CD14-positive monocyte (primary cell): ENCODE measurements around the gene C19orf85. TPM values are rescaled to one million over a fixed set of nuclear protein-coding genes. Genes with fewer than 3 reads are reported as not detected.
A peak's percentile ranks its signal among the peaks of the same experiment; 100 is the strongest.

Experiments
- DNase-seq, 3 donors: peaks; one replicate each; pipeline ENCODE4 v3.0.0-alpha.2; 2011 to 2022
- H2AFZ ChIP-seq: 2 replicates; pipeline ENCODE4 v1.6.0; 2012; ENCODE audit warnings: mild to moderate bottlenecking, low read depth, low read length, inconsistent platforms; ENCODE audit not compliant: insufficient read depth, poor library complexity, severe bottlenecking
- H3K27ac ChIP-seq, 2 donors: 1 replicate in 1 of 2; 2 replicates in 1 of 2; pipeline ENCODE4 v1.5.1; 2012 to 2013; ENCODE audit warnings: low read length in 2 of 2, control low read depth in 1 of 2, inconsistent platforms in 1 of 2, low read depth in 1 of 2, mild to moderate bottlenecking in 1 of 2
- H3K27me3 ChIP-seq, 2 donors: one replicate each; pipeline versions ENCODE4 v1.6.0 to v1.6.1; 2011 to 2013; ENCODE audit warnings: low read length in 2 of 2; ENCODE audit not compliant: control insufficient read depth in 2 of 2, insufficient read depth in 2 of 2
- H3K36me3 ChIP-seq, 2 donors: replicated peaks in 1 of 2; 1 replicate in 1 of 2; 2 replicates in 1 of 2; pipeline versions ENCODE4 v1.5.1 to v1.6.1; 2012 to 2013; ENCODE audit warnings: low read length in 2 of 2, control low read depth in 1 of 2, inconsistent platforms in 1 of 2, mild to moderate bottlenecking in 1 of 2; ENCODE audit not compliant: insufficient read depth in 2 of 2, control insufficient read depth in 1 of 2
- H3K4me1 ChIP-seq, 2 donors: 1 replicate in 1 of 2; 2 replicates in 1 of 2; pipeline versions ENCODE4 v1.5.1 to v1.6.1; 2012 to 2013; ENCODE audit warnings: low read length in 2 of 2, control low read depth in 1 of 2, inconsistent platforms in 1 of 2, mild to moderate bottlenecking in 1 of 2, moderate library complexity in 1 of 2; ENCODE audit not compliant: insufficient read depth in 2 of 2, control insufficient read depth in 1 of 2
- H3K4me2 ChIP-seq: replicated peaks from 2 replicates; pipeline ENCODE3; 2012; ENCODE audit warnings: low read length, moderate library complexity, mild to moderate bottlenecking; ENCODE audit not compliant: poor library complexity, severe bottlenecking; ENCODE audit errors: extremely low read depth
- H3K4me3 ChIP-seq, 3 experiments: fragments of 200-600 bp in 1 of 3; sonication (generic) in 1 of 3; replicated peaks in 1 of 3; 1 replicate in 2 of 3; 2 replicates in 1 of 3; pipeline ENCODE4 v1.5.1; 2011 to 2013; ENCODE audit warnings: low read length in 3 of 3, mild to moderate bottlenecking in 3 of 3, control low read depth in 2 of 3, low read depth in 2 of 3, inconsistent platforms in 1 of 3, moderate library complexity in 1 of 3
- H3K79me2 ChIP-seq: 2 replicates; pipeline ENCODE4 v1.6.0; 2012; ENCODE audit warnings: mild to moderate bottlenecking, control low read depth, inconsistent platforms, low read length, moderate library complexity; ENCODE audit not compliant: insufficient read depth
- H3K9ac ChIP-seq: 2 replicates; pipeline ENCODE4 v1.6.0; 2017; ENCODE audit warnings: low read length, mild to moderate bottlenecking; ENCODE audit not compliant: insufficient read depth, poor library complexity, severe bottlenecking
- H3K9me3 ChIP-seq, 2 donors: replicated peaks in 1 of 2; 1 replicate in 1 of 2; 2 replicates in 1 of 2; pipeline versions ENCODE4 v1.5.1 to v1.6.1; 2012 to 2013; ENCODE audit warnings: low read length in 2 of 2, control low read depth in 1 of 2; ENCODE audit not compliant: control insufficient read depth in 1 of 2, insufficient read depth in 1 of 2
- H4K20me1 ChIP-seq: 2 replicates; pipeline ENCODE4 v1.6.0; 2012; ENCODE audit warnings: mild to moderate bottlenecking, low read length, control low read depth, moderate library complexity; ENCODE audit not compliant: insufficient read depth
- H3K27ac Mint-ChIP-seq, 7 donors: one replicate each; pipeline ENCODE4 v1.8.0; 2020; ENCODE audit warnings: mild to moderate bottlenecking in 7 of 7, mixed read lengths in 7 of 7, moderate library complexity in 6 of 7, inconsistent platforms in 2 of 7
- H3K27me3 Mint-ChIP-seq, 3 donors: one replicate each; pipeline ENCODE4 v1.8.0; 2021 to 2022; ENCODE audit warnings: low read depth in 3 of 3, mild to moderate bottlenecking in 3 of 3, mixed read lengths in 3 of 3, moderate library complexity in 3 of 3, inconsistent platforms in 1 of 3
- H3K36me3 Mint-ChIP-seq, 2 donors: one replicate each; pipeline ENCODE4 v1.8.0; 2020; ENCODE audit warnings: mixed read lengths in 2 of 2, inconsistent platforms in 1 of 2, mild to moderate bottlenecking in 1 of 2
- H3K4me1 Mint-ChIP-seq: one replicate; pipeline ENCODE4 v1.8.0; 2020; ENCODE audit warnings: mild to moderate bottlenecking, mixed read lengths
- H3K4me3 Mint-ChIP-seq, 2 donors: one replicate each; pipeline ENCODE4 v1.8.0; 2020; ENCODE audit warnings: mild to moderate bottlenecking in 2 of 2, mixed read lengths in 2 of 2, moderate library complexity in 1 of 2
- H3K9me3 Mint-ChIP-seq, 7 donors: one replicate each; pipeline ENCODE4 v1.8.0; 2020 to 2022; ENCODE audit warnings: mixed read lengths in 7 of 7, mild to moderate bottlenecking in 6 of 7, moderate library complexity in 6 of 7, inconsistent platforms in 2 of 7
- CTCF ChIP-seq: fragments of 200-600 bp; IDR thresholded peaks from one replicate; pipeline ENCODE4 v1.8.0; 2022; ENCODE audit warnings: antibody characterized with exemption, mild to moderate bottlenecking
- WGBS: methylation state at CpG from one replicate; pipeline ENCODE4 v1.1.5; 2013; ENCODE audit warnings: missing lambda C conversion rate; ENCODE audit not compliant: insufficient coverage; 5-methylcytosine and 5-hydroxymethylcytosine counted together
- intact Hi-C, 2 donors: fragments of 100-400 bp; cut with micrococcal nuclease; formaldehyde crosslinking; loops; one replicate each; pipeline versions ENCODE4 v1.15.0 to v1.15.1; 2023
- polyA plus RNA-seq, 3 donors: library from polyadenylated mRNA; depleted of rRNA in 1 of 3; unstranded in 2 of 3; stranded (reverse) in 1 of 3; fragments of 300-500 nt in 2 of 3; fragments of >200 nt in 1 of 3; fragmentation: Illumina TruSeq in 2 of 3; gene quantifications; 1 replicate in 2 of 3; 2 replicates in 1 of 3; pipeline ENCODE4 v1.2.3, GENCODE V29; 2012 to 2021

The C19orf85 gene
- polyA plus RNA-seq, 3 donors, result not detected

- DNase-seq, result peak; percentile 91 to 93 (median 92)
- H3K27ac ChIP-seq, result peak overlapping the region; percentile 28 to 48
- whole genome bisulfite sequencing, result 9% methylated on average over 59 of the region's 64 CpGs
- peak overlapping the region; percentile 88 for H2AFZ ChIP-seq
- H4K20me1 ChIP-seq, result no peaks in the 10 kb centered on the region
- H3K4me1 ChIP-seq, result peaks cover 5 to 11% of the 10 kb centered on the region in 2 donors
- Mint-ChIP-seq H3K9me3 (peaks cover 0 to 16% (median 9%) of the 10 kb centered on the region in 7 donors), H3K36me3 (peaks cover 0 to 2% of the 10 kb centered on the region in 2 donors), H3K27ac (peak overlapping the region; percentile 2 to 89 (median 80)), H3K27me3 (peaks cover 5 to 14% (median 11%) of the 10 kb centered on the region in 3 donors), H3K4me3 (peak overlapping the region; percentile 80 to 90), H3K4me1 (peaks cover 9% of the 10 kb centered on the region)
- peak; percentile 100 for TF ChIP-seq CTCF
- intact Hi-C loops, result loop anchor here (5.0 kb wide), 2 partner anchors 36 to 361 kb away; no protein-coding TSS in a partner anchor
- no peaks in the 10 kb centered on the region for H3K79me2 ChIP-seq
- H3K9ac ChIP-seq, result no peak overlapping the region
- no peaks in the 10 kb centered on the region for H3K36me3 ChIP-seq
- H3K4me3 ChIP-seq, result peak overlapping the region; percentile 24 to 77 (median 51)
- no peaks in the 10 kb centered on the region for H3K9me3 ChIP-seq
- peak overlapping the region; percentile 84 for H3K4me2 ChIP-seq
- peaks cover 0 to 3% of the 10 kb centered on the region in 2 donors for H3K27me3 ChIP-seq
Observed at GRCh38 chr19:55503502-55504251, 39.1 kb upstream of the C19orf85 start.

GRCh38 chr19:55503157-55503501 lies 38.6 kb upstream of the C19orf85 start:
- Histone ChIP-seq H3K36me3 (no peaks in the 10 kb centered on the region), H4K20me1 (no peaks in the 10 kb centered on the region), H3K4me3 (peak overlapping the region in 1 of 3 experiments; percentile 77), H3K79me2 (no peaks in the 10 kb centered on the region), H3K4me2 (peak overlapping the region; percentile 84), H3K9me3 (no peaks in the 10 kb centered on the region), H3K4me1 (peaks cover 5 to 11% of the 10 kb centered on the region in 2 donors), H3K27me3 (peaks cover 0 to 3% of the 10 kb centered on the region in 2 donors), H3K9ac (no peak overlapping the region), H2AFZ (peak overlapping the region; percentile 88), H3K27ac (no peak overlapping the region)
- intact Hi-C loops, result loop anchor here (5.0 kb wide), 2 partner anchors 36 to 361 kb away; no protein-coding TSS in a partner anchor
- Mint-ChIP-seq H3K9me3 (peaks cover 0 to 16% (median 9%) of the 10 kb centered on the region in 7 donors), H3K4me3 (peak overlapping the region; percentile 80 to 90), H3K27ac (no peak overlapping the region), H3K4me1 (peaks cover 9% of the 10 kb centered on the region), H3K27me3 (peaks cover 5 to 14% (median 11%) of the 10 kb centered on the region in 3 donors), H3K36me3 (peaks cover 0 to 2% of the 10 kb centered on the region in 2 donors)
- no peak for DNase-seq
- WGBS, result 76% methylated on average over 17 of the region's 17 CpGs
- TF ChIP-seq CTCF, result no peak
